Body of pancreas (tissue), 4 donors: ENCODE data around the gene SCRN2.

Experiments used
- CTCF ChIP-seq, 7 experiments: fragments of 450-650 bp in 4 of 7; fragments of 200-600 bp in 3 of 7; sonication (generic) in 3 of 7; IDR thresholded peaks; one replicate each; pipeline ENCODE4 v1.5.1; 2016 to 2019; ENCODE audit warnings: antibody characterized with exemption in 7 of 7
- POLR2A ChIP-seq, 3 donors: fragments of 450-650 bp; IDR thresholded peaks; one replicate each; pipeline ENCODE4 v1.6.1; 2016; ENCODE audit warnings: antibody characterized with exemption in 3 of 3, mild to moderate bottlenecking in 2 of 3

- TF ChIP-seq CTCF (IDR thresholded peaks at IDR 0.05) (no peak), POLR2A (IDR thresholded peaks at IDR 0.05) (no peak)
Measured at GRCh38 chr17:47821031-47821423, 20.0 kb downstream of the SCRN2 start.
